Gastrocnemius medialis (tissue), 4 donors: ENCODE results near the gene CARNS1. TPM values are rescaled to one million over a fixed set of nuclear protein-coding genes. Genes with fewer than 3 reads are reported as not detected.

Experiments
- ATAC-seq, 2 donors: fragments of 150-250 bp; one replicate each; pipeline ENCODE4 v1.9.1; 2016
- DNase-seq, 2 donors: peaks; one replicate each; pipeline ENCODE4 v3.0.0-alpha.2; 2019
- H3K27ac ChIP-seq, 4 donors: fragments of 200-600 bp; sonication (generic); 1 replicate in 1 of 4; 2 replicates in 3 of 4; pipeline ENCODE4 v1.5.1; 2016 to 2018; ENCODE audit warnings: mild to moderate bottlenecking in 2 of 4, moderate library complexity in 1 of 4
- H3K27me3 ChIP-seq, 3 donors: fragments of 200-600 bp; sonication (generic) in 2 of 3; 1 replicate in 1 of 3; 2 replicates in 2 of 3; pipeline versions ENCODE4 v1.5.1 to v1.6.0; 2016 to 2019; ENCODE audit warnings: mild to moderate bottlenecking in 1 of 3, moderate library complexity in 1 of 3
- H3K36me3 ChIP-seq, 2 donors: fragments of 200-600 bp; sonication (generic) in 1 of 2; one replicate each; pipeline ENCODE4 v1.5.1; 2017 to 2018
- H3K4me1 ChIP-seq, 2 donors: fragments of 200-600 bp; sonication (generic) in 1 of 2; one replicate each; pipeline ENCODE4 v1.5.1; 2016 to 2017; ENCODE audit warnings: mild to moderate bottlenecking in 2 of 2
- H3K4me3 ChIP-seq, 4 donors: fragments of 200-600 bp; sonication (generic) in 3 of 4; 1 replicate in 1 of 4; 2 replicates in 3 of 4; pipeline ENCODE4 v1.5.1; 2016 to 2019; ENCODE audit warnings: mild to moderate bottlenecking in 2 of 4
- H3K9me3 ChIP-seq, 3 donors: fragments of 200-600 bp; sonication (generic) in 2 of 3; 1 replicate in 1 of 3; 2 replicates in 2 of 3; pipeline ENCODE4 v1.5.1; 2016 to 2019
- CTCF ChIP-seq, 5 experiments: fragments of 450-650 bp in 3 of 5; fragments of 200-600 bp in 2 of 5; sonication (generic) in 2 of 5; IDR thresholded peaks in 4 of 5; conservative IDR thresholded peaks in 1 of 5; 1 replicate in 4 of 5; 2 replicates in 1 of 5; pipeline ENCODE4 v1.5.1; 2016 to 2019; ENCODE audit warnings: antibody characterized with exemption in 5 of 5, mild to moderate bottlenecking in 3 of 5, moderate library complexity in 3 of 5
- POLR2A ChIP-seq, 2 donors: fragments of 450-650 bp; IDR thresholded peaks; one replicate each; pipeline ENCODE4 v1.6.1; 2017; ENCODE audit warnings: antibody characterized with exemption in 2 of 2, mild to moderate bottlenecking in 2 of 2, moderate library complexity in 2 of 2
- in situ Hi-C, 4 donors: fragments of 200-750 bp; cut with MboI; loops; one replicate each; pipeline versions ENCODE4 v1.15.0 to v1.8.0; 2017; ENCODE audit warnings: low sequenced_read_pairs in 4 of 4
- intact Hi-C: fragments of 100-400 bp; cut with DNase I; formaldehyde crosslinking; loops from one replicate; pipeline ENCODE4 v1.15.1; 2023; ENCODE audit warnings: low total_unique reads
- total RNA-seq, 4 donors: library from RNA; depleted of rRNA; stranded (reverse); fragments of >200 nt; gene quantifications; one replicate each; pipeline versions ENCODE4 v1.1.0 to v1.2.3, GENCODE V29; 2016

Gene CARNS1
- total RNA-seq, 4 donors from 2014 or later: 2.5 to 11.0 (median 4.9) TPM

GRCh38 chr11:67440229-67441097 is 25.0 kb downstream of the CARNS1 start:
- in situ Hi-C loops: no loop called here
- Histone ChIP-seq H3K27ac (peak overlapping the region; percentile 12 to 68 (median 38)), H3K9me3 (no peaks in the 10 kb centered on the region), H3K4me3 (no peak overlapping the region), H3K27me3 (no peaks in the 10 kb centered on the region), H3K36me3 (peaks cover 0 to 3% of the 10 kb centered on the region in 2 donors), H3K4me1 (peaks cover 4 to 13% of the 10 kb centered on the region in 2 donors)
- intact Hi-C loops: no loop called here
- ATAC-seq (no peak), DNase-seq (no peak)
- no peak for TF ChIP-seq POLR2A (IDR thresholded peaks at IDR 0.05)
- no peak for TF ChIP-seq CTCF (IDR thresholded peaks at IDR 0.05 in 4 of 5, conservative IDR thresholded peaks at IDR 0.05 in 1 of 5)

GRCh38 chr11:67441098-67441563 is 25.7 kb downstream of the CARNS1 start:
- Histone ChIP-seq H3K4me3 (no peak overlapping the region), H3K36me3 (no peaks in the 10 kb centered on the region), H3K27me3 (no peaks in the 10 kb centered on the region), H3K27ac (peak overlapping the region in 2 of 4 donors; percentile 31 to 68), H3K9me3 (no peaks in the 10 kb centered on the region), H3K4me1 (peaks cover 4 to 13% of the 10 kb centered on the region in 2 donors)
- intact Hi-C loops (no loop called here), in situ Hi-C loops (no loop called here)
- no peak for DNase-seq
- ATAC-seq: no peak
- TF ChIP-seq CTCF (IDR thresholded peaks at IDR 0.05 in 4 of 5, conservative IDR thresholded peaks at IDR 0.05 in 1 of 5) (no peak), POLR2A (IDR thresholded peaks at IDR 0.05) (no peak)

GRCh38 chr11:67441731-67442351 is 26.4 kb downstream of the CARNS1 start:
- intact Hi-C loops (loop anchor here (2.0 kb wide), 1 partner anchor 23 kb away; no protein-coding TSS in a partner anchor), in situ Hi-C loops (no loop called here)
- no peaks in the 10 kb centered on the region for H3K27me3 ChIP-seq
- ATAC-seq (no peak), DNase-seq (no peak)
- TF ChIP-seq CTCF (IDR thresholded peaks at IDR 0.05 in 4 of 5, conservative IDR thresholded peaks at IDR 0.05 in 1 of 5): no peak
- no peak for TF ChIP-seq POLR2A (IDR thresholded peaks at IDR 0.05)
- peaks cover 4 to 13% of the 10 kb centered on the region in 2 donors for H3K4me1 ChIP-seq
- no peak overlapping the region for H3K4me3 ChIP-seq
- no peaks in the 10 kb centered on the region for H3K36me3 ChIP-seq
- peak overlapping the region in 1 of 4 donors; percentile 91 for H3K27ac ChIP-seq
- H3K9me3 ChIP-seq: no peaks in the 10 kb centered on the region

GRCh38 chr11:67442504-67443404 is 27.3 kb downstream of the CARNS1 start:
- no peaks in the 10 kb centered on the region for H3K27me3 ChIP-seq
- H3K4me3 ChIP-seq: peak overlapping the region; percentile 66 to 85 (median 71)
- no peaks in the 10 kb centered on the region for H3K9me3 ChIP-seq
- no peaks in the 10 kb centered on the region for H3K36me3 ChIP-seq
- H3K4me1 ChIP-seq: peaks cover 4 to 13% of the 10 kb centered on the region in 2 donors
- peak overlapping the region; percentile 78 to 93 (median 89) for H3K27ac ChIP-seq
- no peak for DNase-seq
- in situ Hi-C loops (no loop called here), intact Hi-C loops (loop anchor here (2.0 kb wide), 1 partner anchor 22 kb away; no protein-coding TSS in a partner anchor)
- TF ChIP-seq POLR2A (IDR thresholded peaks at IDR 0.05) (no peak), CTCF (IDR thresholded peaks at IDR 0.05 in 4 of 5, conservative IDR thresholded peaks at IDR 0.05 in 1 of 5) (no peak)
- peak; percentile 22 to 25 for ATAC-seq
